GM19397 (cell line): ENCODE results near the gene PFN1.

Experiments
- ATAC-seq: cut with Tn5 transposase; IDR thresholded peaks from one replicate; pipeline ENCODE4 v1.9.1; 2021; ENCODE audit warnings: mild to moderate bottlenecking, moderate library complexity; ENCODE audit not compliant: unreplicated experiment

The PFN1 gene

GRCh38 chr17:4897785-4898184 is 50.5 kb downstream of the PFN1 start:
- no peak for ATAC-seq

GRCh38 chr17:4897198-4897687 is 51.1 kb downstream of the PFN1 start:
- no peak for ATAC-seq

- no peak for ATAC-seq
Measured at GRCh38 chr17:4896332-4897197, 51.8 kb downstream of the PFN1 start.

- ATAC-seq = no peak
Measured at GRCh38 chr17:4895657-4896331, 52.5 kb downstream of the PFN1 start.
